GM13976 (cell line): Measurements from ENCODE around the gene DEUP1.

Experiments used
- DNase-seq: peaks from one replicate; pipeline ENCODE4 v3.0.0; 2012; ENCODE audit warnings: low spot score
- CTCF ChIP-seq: IDR thresholded peaks from 2 replicates; pipeline ENCODE4 v1.5.1; 2012; ENCODE audit warnings: borderline replicate concordance, mild to moderate bottlenecking; ENCODE audit not compliant: insufficient read depth; ENCODE audit errors: extremely low read depth, missing control alignments, control extremely low read depth
- in situ Hi-C: fragments of 300-500 bp; cut with MboI; formaldehyde crosslinking; loops from one replicate; pipeline ENCODE4 v1.12.0; 2022; ENCODE audit warnings: low sequenced_read_pairs, mixed read lengths, inconsistent platforms; ENCODE audit not compliant: unreplicated experiment

DEUP1 gene

GRCh38 chr11:93392867-93393266 is 62.3 kb downstream of the DEUP1 start:
- no peak for TF ChIP-seq CTCF
- no peak for DNase-seq
- in situ Hi-C loops: no loop called here

GRCh38 chr11:93393386-93393785 is 62.8 kb downstream of the DEUP1 start:
- in situ Hi-C loops: no loop called here
- no peak for TF ChIP-seq CTCF

GRCh38 chr11:93394488-93394887 is 63.9 kb downstream of the DEUP1 start:
- in situ Hi-C loops: no loop called here
- no peak for TF ChIP-seq CTCF
- no peak for DNase-seq

More at GRCh38 chr11:93393386-93393785, 62.8 kb downstream of the DEUP1 start:
- DNase-seq: no peak

GRCh38 chr11:93396316-93396715 is 65.8 kb downstream of the DEUP1 start:
- no peak for DNase-seq
- TF ChIP-seq CTCF: no peak

GRCh38 chr11:93403930-93404329 is 73.4 kb downstream of the DEUP1 start:
- DNase-seq: no peak
- in situ Hi-C loops: no loop called here

More at GRCh38 chr11:93396316-93396715, 65.8 kb downstream of the DEUP1 start:
- in situ Hi-C loops: no loop called here

GRCh38 chr11:93407777-93408401 is 77.3 kb downstream of the DEUP1 start:
- in situ Hi-C loops: no loop called here
- DNase-seq: no peak
- TF ChIP-seq CTCF: no peak

More at GRCh38 chr11:93403930-93404329, 73.4 kb downstream of the DEUP1 start:
- TF ChIP-seq CTCF: no peak
